Endometrium (tissue), 2 donors: ENCODE measurements around the gene MYCN.
"Not testable (repeated sequence)": the region's sequence is repeated elsewhere in the genome, so short reads cannot be mapped to it uniquely, and the experiment has no call there.

Source experiments
- FAIRE-seq: peaks from 2 replicates; lab custom pipeline; 2012; peaks lifted over from hg19 to GRCh38; lab: Jason Lieb, UNC
- donor health status: control.
- donor health status: control.

Gene MYCN

DNA sequence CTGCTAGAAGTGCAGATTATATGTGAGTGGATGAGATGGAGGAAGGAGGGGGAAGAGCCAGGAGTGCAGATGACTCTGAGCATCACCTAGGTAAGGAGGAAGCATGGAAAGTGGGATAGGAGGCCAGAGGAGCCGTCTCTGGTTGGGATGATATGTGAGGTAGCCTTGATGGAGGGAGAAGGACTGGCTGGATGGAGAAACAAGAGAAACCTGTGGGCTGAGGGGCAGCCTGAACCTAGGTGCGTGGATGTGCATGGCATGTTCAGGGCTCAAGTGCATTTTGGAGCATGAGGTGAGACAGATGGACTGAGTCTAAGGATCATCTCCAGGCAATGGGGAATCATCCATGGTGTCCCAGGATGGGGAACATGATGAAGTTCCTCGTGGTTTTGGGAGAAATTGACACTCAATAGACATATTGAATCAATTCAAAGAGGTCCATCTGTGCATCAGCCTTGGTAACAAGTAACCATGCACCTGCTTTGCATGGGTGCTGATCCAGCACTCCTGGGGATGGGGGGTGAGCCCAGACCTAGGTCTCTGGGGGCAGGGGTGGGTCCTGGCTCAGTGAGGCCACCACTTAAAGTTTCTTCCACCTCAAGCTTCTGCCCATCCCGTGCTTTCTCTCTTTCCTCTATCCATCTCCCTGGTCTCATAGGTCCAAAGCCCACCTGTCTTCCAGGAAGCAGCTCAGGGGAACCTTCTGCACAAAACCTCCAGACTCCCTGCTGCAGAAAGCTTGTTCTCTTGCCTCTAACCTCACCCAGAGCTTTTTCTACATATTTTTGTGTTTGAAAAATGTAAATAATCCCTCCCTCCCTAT, 19.2 kb downstream of the MYCN start:
- FAIRE-seq, result no peak

DNA sequence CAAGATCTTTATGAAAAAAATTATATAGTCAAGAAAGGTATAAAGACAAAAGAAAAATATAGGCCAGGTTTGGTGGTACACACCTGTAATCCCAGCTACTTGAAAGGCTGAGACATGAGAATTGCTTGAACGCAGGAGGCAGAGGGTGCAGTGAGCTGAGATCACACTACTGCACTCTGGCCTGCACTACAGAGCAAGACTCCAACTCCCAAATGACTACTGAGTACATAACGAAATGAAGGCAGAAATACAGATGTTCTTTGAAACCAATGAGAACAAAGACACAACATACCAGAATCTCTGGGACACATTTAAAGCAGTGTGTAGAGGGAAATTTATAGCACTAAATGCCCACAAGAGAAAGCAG, 19.8 kb downstream of the MYCN start:
- not testable (repeated sequence) for FAIRE-seq

DNA sequence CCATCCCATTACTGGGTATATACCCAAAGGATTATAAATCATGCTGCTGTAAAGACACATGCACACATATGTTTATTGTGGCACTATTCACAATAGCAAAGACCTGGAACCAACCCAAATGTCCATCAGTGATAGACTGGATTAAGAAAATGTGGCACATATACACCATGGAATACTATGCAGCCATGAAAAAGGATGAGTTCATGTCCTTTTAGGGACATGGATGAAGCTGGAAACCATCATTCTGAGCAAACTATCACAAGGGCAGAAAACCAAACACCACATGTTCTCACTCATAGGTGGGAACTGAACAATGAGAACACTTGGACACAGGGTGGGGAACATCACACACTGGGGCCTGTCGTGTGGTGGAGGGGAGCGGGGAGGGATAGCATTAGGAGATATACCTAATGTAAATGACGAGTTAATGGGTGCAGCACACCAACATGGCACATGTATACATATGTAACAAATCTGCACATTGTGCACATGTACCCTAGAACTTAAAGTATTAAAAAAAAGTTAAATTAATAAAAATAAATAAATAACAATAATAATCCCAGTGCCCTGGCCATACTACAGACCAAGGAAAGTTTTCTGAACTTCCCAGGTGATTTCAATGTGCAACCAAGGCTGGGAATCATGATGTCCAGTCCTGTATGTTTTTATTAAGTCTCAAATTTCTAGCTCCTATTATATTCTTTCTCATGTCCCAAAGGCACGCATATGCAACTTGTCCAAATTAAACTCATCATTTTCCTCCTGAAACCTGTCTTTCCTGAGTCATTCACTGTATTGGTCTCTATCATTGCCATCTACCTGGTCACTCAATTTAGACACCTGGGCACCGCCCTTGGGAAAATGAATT, 23.0 kb downstream of the MYCN start:
- not testable (repeated sequence) for FAIRE-seq

DNA sequence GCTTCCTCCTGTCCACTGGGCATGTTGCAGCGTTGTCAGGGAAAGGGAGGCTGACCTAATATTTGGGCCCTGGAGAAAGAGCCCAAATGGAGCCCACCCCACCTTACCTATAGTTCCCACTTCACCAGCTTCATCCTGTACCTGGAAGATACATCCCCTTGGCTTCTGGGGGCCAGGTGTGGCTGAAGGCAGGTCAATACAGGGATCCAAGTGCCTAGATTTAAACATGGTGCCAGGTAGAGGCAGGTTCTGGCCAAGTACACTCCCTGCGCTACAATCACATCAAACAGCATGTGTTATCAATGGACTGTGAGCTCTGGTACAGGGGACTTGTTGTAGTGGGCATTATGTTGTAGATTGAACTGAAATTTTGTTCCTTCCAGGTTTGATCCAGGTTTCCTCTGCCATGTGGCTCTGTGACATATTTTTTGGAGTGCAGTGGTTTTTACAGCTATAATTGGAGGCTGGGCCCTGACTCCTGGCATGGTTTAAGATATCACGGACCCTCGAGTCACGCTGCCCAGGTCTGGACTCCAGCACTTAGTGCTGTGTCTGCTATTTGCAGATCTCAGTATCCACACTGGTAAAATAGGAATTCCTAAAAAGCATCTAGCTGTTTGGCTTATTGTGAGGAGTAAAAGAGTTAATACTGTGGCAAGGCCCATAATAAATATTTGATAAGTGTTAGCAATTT, 23.8 kb downstream of the MYCN start:
- no peak for FAIRE-seq

DNA sequence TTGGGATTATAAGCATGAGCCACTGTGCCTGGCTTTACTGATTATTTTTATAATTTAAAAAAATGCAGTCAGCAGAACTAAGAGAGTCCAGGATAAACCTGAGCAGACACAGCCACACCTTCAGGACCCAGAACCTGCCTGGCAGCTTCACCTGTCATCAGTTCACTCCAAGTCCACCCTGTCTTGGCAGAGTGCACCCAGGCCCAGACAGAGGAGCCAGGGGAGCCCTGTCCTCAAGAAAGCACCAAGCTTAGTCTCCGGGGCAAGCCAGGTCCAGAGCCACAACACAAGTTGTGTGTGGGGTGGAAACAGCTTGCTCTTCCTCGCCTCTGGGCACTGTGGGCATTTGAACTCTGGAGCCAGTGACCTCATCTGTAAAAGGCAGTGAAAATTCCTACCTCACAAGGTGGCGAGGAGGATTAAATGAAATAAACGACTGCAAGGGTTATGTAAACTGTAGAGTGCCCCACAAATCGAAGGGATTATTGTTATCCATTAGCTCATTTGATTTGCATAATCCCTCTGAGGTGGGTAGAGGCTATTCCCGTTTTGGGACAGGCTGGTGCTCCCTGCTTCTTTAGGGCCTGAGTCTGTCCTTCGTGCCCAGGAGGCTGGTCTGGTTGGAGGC, 24.7 kb downstream of the MYCN start:
- no peak for FAIRE-seq

DNA sequence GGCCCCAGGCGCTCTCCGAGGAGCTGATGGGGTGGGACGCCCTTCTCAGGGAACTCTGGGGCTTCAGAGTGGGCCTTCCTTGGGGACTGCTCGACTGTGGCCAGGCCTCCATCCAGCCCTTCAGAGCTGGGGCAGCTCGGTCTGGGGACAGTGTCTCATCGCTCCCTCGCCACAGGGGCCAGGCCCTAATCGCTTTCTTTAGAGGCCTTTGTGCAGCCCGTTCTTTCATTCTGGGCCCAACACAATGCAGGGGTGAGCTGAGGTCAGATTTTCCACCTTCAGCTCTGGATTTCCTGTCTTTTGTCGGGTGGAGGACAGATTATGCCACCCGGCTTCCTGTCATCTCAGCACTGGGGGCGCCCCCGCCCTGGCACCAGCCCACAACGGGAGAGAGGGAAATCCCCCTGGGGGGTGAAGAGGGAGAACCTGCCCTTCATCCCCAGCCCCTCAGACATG, 25.2 kb downstream of the MYCN start:
- FAIRE-seq, result no peak

DNA sequence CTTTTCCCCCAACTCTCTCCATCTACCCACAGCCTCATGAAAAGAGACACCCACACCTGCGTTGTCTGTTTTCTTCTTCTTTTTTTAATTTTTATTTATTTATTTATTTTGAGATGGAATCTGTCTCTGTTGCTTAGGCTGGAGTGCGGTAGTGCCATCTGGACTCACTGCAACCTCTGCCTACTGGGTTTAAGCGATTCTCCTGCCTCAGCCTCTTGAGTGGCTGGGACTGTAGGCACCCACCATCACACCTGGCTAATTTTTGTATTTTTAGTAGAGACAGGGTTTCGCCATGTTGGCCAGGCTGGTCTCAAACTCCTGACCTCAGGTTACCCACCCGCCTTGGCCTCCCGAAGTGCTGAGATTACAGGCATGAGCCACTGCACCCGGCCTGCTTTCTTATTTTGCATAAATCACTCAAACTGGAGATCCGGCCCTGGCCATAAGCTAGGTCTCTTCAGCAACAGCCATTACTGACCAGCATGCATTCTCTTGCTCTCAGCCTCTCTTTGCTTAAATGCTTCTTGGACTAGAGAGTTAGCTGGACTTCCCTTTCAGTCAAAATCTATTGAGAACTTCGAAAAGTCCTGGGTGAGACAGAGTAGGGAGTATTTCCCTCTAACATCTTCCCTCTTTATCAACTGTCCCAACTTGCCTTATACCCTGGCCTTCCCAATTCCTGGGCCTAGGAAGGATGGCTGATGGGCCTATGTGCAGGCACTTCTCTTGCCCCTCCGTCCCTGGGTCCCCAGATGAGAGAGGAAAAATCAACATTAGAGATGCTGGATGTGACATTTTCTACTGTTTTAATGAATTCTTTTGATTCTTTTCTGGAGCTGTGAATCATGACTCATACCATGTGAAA, 27.3 kb downstream of the MYCN start:
- no peak for FAIRE-seq

DNA sequence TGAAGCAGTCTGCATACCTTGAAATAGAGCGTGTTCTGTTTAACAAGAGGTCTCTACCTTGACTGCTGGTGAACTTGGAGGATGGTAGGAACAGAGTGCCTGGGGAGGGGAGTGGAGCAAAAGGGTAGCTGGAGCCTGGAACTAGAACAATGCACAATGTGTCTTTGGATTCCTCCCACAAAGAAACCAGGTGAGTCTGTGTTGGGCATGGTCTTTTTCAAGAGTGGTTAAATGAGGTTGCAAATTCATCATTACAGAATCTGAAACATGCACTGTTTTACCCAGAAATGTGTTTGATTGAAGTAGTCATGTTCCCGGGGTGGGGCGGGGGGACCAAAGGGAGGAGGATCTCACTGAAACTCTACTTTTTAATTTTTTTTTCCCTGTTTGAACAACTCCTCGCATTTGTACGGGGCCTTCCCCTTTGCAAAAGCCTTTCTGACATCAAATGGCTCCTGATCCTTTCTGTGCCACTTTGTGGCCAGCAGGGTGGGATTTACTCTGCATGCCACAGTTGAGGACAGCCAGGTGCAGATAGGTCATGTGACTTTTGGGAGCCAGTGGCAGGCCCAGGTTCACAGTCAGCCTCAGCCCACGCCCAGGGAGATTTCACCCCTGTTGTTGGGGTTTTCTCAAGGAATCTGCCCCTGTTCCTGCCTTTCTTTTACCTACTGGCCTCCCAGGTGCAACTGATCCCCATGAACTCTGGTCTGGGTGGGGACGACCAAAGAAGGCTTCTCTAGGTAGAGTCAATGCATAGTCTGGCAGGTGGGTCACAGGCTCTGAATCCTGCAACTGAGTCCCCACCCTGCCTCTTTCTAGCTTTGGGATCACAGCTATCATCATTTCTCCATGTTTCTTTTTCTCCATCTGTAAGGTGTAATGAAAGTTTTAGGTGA, 28.2 kb downstream of the MYCN start:
- no peak for FAIRE-seq

DNA sequence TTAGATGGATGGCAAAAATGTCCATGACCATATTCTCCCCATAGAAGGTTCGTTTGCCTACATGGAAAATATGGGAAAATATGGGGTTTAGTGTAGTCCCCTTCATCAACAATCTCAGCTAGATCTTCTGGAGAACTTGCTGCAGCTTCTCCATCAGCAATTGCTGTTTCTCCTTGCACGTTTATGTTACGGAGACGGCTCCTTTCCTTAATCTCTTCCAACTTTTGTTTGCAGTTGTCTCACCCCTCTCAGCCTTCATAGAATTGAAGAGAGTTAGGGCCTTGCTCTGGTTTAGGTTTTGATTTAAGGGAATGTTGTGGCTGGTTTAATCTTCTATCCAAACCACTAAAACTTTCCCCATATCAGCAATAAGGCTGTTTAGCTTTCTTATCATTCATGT, 28.9 kb downstream of the MYCN start:
- no peak for FAIRE-seq

DNA sequence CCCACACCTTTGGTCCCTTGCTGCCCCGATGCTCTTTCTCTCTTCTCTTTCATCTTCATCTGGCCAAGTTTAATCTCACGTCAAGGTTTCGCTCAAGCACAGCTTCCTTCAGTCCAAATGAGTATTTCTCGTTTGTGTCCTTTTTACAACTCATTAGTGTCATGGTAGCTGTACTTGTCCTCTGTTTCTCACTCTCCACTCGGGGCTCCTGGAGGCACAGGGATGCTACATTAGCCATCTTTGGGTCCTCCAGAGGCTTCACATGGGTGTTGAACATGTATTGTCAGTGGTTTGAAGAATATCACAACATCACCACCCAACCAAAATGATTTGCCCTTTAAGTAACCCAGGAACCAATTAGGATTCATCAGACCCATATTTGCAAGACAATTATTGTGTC, 30.4 kb downstream of the MYCN start:
- FAIRE-seq, result no peak

DNA sequence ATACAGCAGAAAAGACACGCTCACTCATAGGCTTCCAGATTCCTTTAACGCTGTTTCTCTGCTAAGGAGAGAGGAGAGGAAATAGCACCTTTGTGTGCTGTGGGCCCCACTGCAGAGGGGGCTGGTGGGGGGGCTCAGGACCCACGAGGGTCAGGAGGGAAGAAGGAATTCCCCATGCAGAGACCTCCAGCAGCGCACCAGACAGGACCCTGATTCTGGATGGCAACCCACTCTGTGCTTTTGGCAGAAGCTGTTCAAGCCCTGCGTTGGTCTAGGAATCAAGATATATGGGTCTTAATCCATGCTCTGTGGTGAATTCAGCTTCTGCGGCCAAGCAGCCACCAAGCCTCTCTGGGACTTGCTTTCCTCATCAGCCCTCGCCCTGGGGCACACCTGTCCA, 31.0 kb downstream of the MYCN start:
- no peak for FAIRE-seq

DNA sequence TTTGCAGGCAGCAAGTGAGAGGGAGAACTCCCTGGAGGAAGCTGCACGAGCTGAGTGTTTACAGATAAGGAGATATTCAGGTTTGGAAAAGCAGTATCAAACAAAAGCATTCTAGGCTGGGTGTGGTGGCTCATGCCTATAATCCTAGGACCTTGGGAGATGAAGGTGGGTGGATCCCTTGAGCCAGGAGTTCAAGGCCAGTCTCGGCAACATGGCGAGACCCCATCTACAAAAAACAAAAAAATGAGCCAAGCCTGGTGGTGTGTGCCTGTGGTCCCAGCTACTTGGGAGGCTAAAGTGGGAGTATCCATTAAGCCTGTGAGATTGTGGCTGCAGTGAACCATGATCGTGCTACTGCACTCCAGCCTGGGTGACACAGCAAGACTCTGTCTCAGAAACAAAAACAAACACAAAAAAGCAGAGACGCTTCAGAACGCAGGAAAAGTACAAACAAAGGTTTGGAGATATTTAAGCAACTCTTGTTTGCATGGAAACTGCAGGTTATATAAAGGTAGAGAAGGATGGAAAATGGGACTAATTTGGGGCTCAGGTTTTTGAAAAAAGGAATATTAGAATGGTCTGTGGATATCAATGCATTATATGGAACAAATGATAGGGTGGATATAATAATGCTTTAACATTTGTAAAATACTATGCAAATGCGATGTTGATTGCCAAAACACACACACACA, 31.6 kb downstream of the MYCN start:
- no peak for FAIRE-seq

DNA sequence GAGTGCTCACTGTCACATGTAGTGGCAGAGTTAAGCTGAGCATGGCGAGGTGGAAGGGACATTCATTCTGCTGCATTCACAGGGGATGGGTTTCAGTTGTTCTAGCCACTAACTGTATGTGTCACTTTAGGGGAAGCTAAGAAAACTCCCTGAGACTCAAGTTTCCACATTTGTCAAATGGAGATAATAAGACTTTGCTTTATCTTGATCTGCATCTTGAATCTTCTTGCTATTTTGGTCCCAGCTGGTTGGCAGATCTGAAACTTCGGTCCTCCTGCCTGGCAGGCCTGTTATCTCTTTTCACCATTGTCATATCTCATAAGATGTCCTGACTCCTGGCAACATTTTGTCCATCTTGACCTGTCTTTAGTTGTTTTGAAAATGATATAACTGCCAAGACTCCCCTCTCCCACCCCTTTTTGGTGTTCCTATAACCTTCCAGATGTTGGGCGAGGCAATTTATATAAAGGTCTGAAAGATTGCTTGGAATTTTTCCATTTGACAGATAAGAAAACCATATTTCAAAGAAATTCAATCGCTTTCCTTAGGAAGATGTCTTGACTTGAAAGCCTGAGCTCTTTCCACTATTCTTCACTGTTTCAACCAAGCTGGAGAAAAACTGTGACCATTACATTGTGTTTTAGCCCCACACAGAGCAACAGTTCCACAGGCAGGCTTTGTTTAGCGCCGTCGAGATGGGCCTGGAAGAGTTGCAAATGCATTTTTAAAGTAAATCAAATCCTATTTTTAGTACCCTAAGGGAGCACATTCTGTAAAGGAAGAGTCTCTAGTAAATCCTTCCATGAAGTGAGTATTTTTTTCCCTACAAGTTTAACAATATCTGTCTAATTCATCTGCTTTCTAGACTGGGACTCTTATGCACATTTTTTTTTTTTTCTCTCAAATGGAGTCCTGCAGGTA, 33.4 kb downstream of the MYCN start:
- no peak for FAIRE-seq

DNA sequence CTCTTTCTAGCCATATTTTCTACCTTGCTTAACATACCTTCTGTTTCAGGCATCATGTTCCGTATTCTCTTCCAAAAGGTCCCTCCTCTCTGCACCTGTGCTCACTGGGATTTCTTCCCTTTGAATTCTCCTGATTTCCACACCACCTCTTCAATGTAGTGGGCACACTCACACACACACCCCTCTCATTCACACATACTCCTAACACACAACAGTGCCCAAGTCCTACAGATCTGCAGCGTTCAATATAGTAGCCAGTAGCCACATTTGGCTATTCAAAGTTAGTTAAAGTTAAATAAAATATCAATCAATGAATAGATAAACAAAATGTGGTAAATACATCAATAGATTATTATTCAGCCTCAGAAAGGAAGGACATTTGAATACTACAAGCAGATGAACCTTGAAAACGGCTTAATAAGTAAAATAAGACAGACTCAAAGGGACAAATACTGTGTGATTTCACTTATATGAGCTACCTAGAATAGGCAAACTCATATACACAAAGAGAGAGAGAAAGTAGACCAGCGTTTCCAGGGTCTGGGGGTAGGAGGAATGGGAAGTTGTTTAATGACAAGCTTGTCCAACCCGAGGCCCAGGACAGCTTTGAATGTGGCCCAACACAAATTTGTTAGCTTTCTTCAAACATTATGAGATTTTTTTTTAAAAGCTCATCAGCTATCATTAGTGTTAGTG, 34.4 kb downstream of the MYCN start:
- FAIRE-seq, result no peak

DNA sequence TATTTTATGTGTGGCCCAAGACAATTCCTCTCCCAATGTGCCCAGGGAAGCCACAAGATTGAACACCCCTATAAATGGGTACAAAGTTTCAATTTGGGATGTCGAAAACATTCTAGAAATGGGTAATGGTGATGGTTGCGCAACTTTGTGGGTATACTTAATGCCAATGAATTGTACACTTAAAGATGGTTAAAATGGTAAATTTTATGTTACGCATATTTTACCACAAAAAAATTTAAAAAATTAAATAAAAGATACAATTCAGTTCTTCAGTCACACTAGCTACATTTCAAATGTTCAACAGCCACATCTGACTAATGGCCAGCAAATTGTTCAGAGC, 34.9 kb downstream of the MYCN start:
- FAIRE-seq, result no peak

DNA sequence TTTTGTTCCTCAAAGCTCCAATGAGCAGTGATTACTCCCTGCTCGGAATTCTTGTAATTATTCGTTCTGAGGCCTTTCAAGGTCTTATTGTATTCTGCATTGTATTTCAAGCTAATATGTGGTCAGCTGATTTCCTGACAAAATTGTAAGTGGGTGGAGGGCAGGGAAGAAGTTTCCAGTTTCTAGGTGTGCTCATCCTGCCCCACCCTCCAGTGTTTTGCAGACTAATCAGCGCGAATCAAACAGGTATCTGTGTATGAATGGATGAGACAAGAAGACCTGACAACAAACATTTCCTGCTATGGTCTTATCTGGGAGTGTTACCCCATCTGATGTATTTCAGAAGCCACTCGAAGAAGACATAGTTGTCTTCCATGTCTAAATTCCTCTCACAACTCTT, 35.3 kb downstream of the MYCN start:
- FAIRE-seq, result no peak

DNA sequence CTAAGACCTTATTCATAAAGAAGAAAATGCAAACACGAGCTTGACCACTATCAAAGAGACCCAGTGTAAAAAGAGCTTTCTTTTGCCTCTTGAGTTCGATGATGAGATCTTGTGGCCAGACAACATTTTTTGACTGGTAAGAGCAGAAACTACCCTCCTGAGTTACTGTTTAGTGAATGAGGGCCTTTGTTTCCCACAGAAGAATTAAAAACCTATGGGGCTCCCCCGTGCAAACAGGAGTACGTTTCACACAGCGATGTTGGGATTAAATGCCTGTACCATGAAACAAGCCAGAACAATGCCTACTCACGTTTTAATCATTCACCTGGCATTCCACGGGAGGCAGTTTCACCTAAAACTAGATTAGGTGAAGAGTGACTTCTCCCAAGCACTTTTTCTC, 36.0 kb downstream of the MYCN start:
- FAIRE-seq, result no peak
